ENCODE measurements around the gene ZNF770. TPM values are rescaled to one million over a fixed set of nuclear protein-coding genes. Genes with fewer than 3 reads are reported as not detected.

ZNF770 gene
- total and polyA plus RNA-seq, 2 of the 4 experiments (the other 2 are of a cell fraction), result 9.4 to 26.5 TPM

DNA sequence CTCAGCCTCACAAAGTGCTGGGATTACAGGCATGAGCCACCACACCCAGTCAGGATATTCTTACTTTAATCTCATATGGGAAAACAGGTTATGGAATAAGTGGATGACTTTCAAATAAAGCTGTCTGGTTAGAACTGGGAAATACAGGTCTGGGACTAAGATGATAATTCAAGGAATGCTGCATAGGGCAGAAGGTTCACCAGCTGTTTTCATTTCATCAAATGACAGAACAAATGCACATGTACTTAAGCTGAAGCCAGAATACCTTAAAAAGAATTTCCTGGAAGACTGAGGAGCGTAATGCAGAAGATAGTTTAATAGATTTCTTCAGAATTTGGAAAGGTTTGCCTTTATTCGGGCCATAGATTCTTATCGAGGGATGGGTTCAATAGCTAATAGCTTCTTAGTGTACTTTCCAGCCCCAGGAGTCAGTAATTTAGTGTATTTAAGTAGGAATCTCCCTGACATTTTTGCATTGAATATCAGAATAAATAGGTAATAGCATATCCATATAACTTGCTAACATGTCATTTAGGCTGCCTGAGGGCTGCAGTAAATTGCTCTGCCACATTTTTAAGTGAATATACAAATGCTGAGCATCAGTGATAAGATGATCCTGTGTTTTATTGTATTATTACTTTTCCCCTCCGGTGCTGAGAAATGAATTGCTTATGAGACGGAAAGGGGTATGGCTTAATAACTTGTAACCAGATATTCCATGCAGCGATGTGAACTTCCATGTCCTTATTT lies 40.3 kb upstream of the ZNF770 start:
- Histone ChIP-seq H2AK9ac (replicated peaks; ENCODE audit: low read depth, low read length, poor library complexity) (no peak overlapping the region), H3K9ac (ENCODE audit: low read depth, low read length) (no peak overlapping the region), H2BK5ac (ENCODE audit: low read depth, low read length, poor library complexity, severe bottlenecking) (no peak overlapping the region), H3K4me2 (ENCODE audit: low read depth, low read length) (no peak overlapping the region), H2BK15ac (ENCODE audit: low read depth, low read length) (no peak overlapping the region), H4K91ac (ENCODE audit: insufficient read depth, low read depth, low read length) (no peak overlapping the region), H3K4me1 (ENCODE audit: control insufficient read depth, insufficient read depth, low read length) (no peaks in the 10 kb centered on the region), H2AK5ac (ENCODE audit: low read depth, low read length) (no peak overlapping the region), H4K8ac (ENCODE audit: low read depth in 2 of 2, low read length in 2 of 2) (no peak overlapping the region), H3K27me3 (ENCODE audit: control insufficient read depth, insufficient read depth, low read length) (no peaks in the 10 kb centered on the region; the same call in 1 of the 2 replicates), H3K79me1 (ENCODE audit: low read depth in 1 of 2, low read length in 2 of 2) (no peaks in the 10 kb centered on the region), H3K4me3 (ENCODE audit: insufficient read depth, low read depth, low read length) (no peak overlapping the region), H3K36me3 (ENCODE audit: control insufficient read depth, insufficient read depth, low read length) (no peaks in the 10 kb centered on the region), H2AFZ (replicated peaks; ENCODE audit: low read length, poor library complexity) (no peak overlapping the region), H3K9me1 (ENCODE audit: insufficient read depth, low read length) (no peaks in the 10 kb centered on the region), H4K20me1 (ENCODE audit: insufficient read depth, low read length) (no peaks in the 10 kb centered on the region), H3K4ac (ENCODE audit: low read depth, low read length) (no peak overlapping the region), H3K27ac (ENCODE audit: insufficient read depth, low read length) (no peak overlapping the region), H3K9me3 (ENCODE audit: control insufficient read depth, insufficient read depth, low read length) (no peaks in the 10 kb centered on the region), H3K14ac (replicated peaks; ENCODE audit: low read depth, low read length) (no peak overlapping the region), H2BK20ac (ENCODE audit: low read depth, low read length) (no peak overlapping the region), H4K5ac (ENCODE audit: low read depth, low read length) (no peak overlapping the region), H3K23ac (ENCODE audit: low read depth, low read length) (no peak overlapping the region), H3K18ac (ENCODE audit: low read depth, low read length) (no peak overlapping the region), H3K56ac (ENCODE audit: extremely low read depth, insufficient read depth, low read length) (no peak overlapping the region), H2BK120ac (ENCODE audit: low read depth, low read length) (no peak overlapping the region)
- WGBS, 2 experiments (ENCODE audit: extremely low coverage in 2 of 2, insufficient read length in 1 of 2), result no CpG with 5 or more reads among the region's 6 CpGs
- POLR2A ChIA-PET (ENCODE audit: unreplicated experiment), result no interaction called here
- TF ChIP-seq, protein P1, sequence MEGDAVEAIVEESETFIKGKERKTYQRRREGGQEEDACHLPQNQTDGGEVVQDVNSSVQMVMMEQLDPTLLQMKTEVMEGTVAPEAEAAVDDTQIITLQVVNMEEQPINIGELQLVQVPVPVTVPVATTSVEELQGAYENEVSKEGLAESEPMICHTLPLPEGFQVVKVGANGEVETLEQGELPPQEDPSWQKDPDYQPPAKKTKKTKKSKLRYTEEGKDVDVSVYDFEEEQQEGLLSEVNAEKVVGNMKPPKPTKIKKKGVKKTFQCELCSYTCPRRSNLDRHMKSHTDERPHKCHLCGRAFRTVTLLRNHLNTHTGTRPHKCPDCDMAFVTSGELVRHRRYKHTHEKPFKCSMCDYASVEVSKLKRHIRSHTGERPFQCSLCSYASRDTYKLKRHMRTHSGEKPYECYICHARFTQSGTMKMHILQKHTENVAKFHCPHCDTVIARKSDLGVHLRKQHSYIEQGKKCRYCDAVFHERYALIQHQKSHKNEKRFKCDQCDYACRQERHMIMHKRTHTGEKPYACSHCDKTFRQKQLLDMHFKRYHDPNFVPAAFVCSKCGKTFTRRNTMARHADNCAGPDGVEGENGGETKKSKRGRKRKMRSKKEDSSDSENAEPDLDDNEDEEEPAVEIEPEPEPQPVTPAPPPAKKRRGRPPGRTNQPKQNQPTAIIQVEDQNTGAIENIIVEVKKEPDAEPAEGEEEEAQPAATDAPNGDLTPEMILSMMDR (conservative IDR thresholded peaks at IDR 0.05; ENCODE audit: low read depth, low read length), result no peak
- TF ChIP-seq RAD21 (IDR thresholded peaks at IDR 0.05; ENCODE audit: low read length) (no peak), SMC3 (IDR thresholded peaks at IDR 0.05; ENCODE audit: low read depth, low read length) (no peak), RCOR1 (IDR thresholded peaks at IDR 0.05; ENCODE audit: insufficient replicate concordance, low read length) (no peak), CEBPB (IDR thresholded peaks at IDR 0.05; ENCODE audit: low read depth, low read length) (no peak), MAZ (IDR thresholded peaks at IDR 0.05; ENCODE audit: borderline replicate concordance, low read depth, low read length) (no peak), FOS (IDR thresholded peaks at IDR 0.05; ENCODE audit: low read depth, low read length) (no peak), NFE2L2 (IDR thresholded peaks at IDR 0.05; ENCODE audit: low read depth, low read length) (no peak), MAFK (IDR thresholded peaks at IDR 0.05; ENCODE audit: low read depth, low read length) (no peak), RFX5 (IDR thresholded peaks at IDR 0.05; ENCODE audit: low read depth, low read length) (no peak)
- TF ChIP-seq, protein P2, sequence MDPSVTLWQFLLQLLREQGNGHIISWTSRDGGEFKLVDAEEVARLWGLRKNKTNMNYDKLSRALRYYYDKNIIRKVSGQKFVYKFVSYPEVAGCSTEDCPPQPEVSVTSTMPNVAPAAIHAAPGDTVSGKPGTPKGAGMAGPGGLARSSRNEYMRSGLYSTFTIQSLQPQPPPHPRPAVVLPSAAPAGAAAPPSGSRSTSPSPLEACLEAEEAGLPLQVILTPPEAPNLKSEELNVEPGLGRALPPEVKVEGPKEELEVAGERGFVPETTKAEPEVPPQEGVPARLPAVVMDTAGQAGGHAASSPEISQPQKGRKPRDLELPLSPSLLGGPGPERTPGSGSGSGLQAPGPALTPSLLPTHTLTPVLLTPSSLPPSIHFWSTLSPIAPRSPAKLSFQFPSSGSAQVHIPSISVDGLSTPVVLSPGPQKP (IDR thresholded peaks at IDR 0.05; ENCODE audit: borderline replicate concordance, low read depth, low read length), result no peak
- intact Hi-C loops (cut with micrococcal nuclease), result no loop called here
- CTCF ChIA-PET, result interaction anchor here (1.0 kb wide), 1 partner anchor 9 kb away, joined by 3 read pairs; no protein-coding TSS in a partner anchor
- in situ Hi-C loops (cut with MboI; ENCODE audit: low sequenced_read_pairs), result no loop called here
- BruUV-seq (replicated peaks), result no TSS peak
- DNase-seq, result no peak
- dilution Hi-C loops (cut with HindIII; ENCODE audit: low sequenced_read_pairs, unreplicated experiment), result no loop called here
- no peak for ATAC-seq (ENCODE audit: low read depth)
